ENCODE data around the gene MYO18B.
A peak's percentile ranks its signal among the peaks of the same experiment; 100 is the strongest.

Gene MYO18B

GRCh38 chr22:25728071-25728470 lies 13.9 kb upstream of the MYO18B start:
- no peak overlapping the region for H3K4me3 Mint-ChIP-seq
- no peaks in the 10 kb centered on the region for H3K4me1 Mint-ChIP-seq (ENCODE audit: low read depth)
- no peaks in the 10 kb centered on the region for H3K36me3 Mint-ChIP-seq
- H3K27me3 Mint-ChIP-seq = no peaks in the 10 kb centered on the region
- H3K27ac Mint-ChIP-seq = no peak overlapping the region
- no peaks in the 10 kb centered on the region for H3K9me3 Mint-ChIP-seq (ENCODE audit: low read depth)

DNA sequence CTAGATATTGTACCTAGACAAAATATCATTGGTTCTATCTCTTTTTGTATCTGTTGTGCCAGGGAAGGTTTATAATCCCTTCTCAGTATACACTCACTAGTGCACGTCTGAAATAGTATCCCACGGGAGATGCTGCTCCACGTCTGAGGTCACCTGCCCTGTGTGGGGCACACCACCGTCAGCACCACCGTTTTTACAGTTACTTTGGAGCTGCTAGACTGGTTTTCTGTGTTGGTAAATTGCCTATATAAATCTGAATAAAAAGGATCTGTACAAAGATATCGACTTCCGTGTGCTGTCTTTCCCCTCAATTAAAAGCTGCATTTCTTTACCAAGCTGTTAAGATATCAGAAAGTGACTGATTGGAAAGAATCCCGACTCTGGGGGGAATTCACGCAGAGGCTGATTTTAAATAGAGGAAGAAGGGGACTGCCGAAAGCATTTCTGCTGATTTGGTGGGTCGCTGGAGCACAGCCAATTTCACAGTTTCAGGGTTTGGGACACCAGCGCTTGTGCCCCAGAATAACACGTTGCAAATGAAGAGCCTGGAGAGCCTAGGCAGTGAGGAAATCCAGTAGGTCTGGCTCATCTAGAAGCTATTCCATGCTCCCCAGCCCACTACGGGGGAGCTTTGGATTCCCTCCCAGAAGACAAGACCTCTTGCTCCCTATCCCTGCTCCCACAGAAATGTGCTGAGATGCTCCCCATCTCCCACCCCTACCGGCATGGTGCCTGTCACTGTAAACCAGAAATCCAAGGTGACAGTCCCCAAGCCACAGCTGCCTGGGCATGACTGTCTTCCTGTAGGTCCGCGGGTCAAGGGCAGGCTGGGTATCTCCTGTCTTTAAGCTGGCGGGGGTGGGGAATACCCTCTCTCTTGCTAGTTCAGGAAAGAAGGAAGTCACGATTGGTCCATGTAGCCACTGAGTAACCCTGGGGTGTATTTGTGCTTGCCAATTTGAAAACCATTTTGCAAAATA lies 12.7 kb upstream of the MYO18B start:
- Mint-ChIP-seq H3K4me1 (ENCODE audit: low read depth) (peaks cover 3% of the 10 kb centered on the region), H3K4me3 (no peak overlapping the region), H3K9me3 (ENCODE audit: low read depth) (no peaks in the 10 kb centered on the region), H3K27me3 (no peaks in the 10 kb centered on the region), H3K27ac (no peak overlapping the region), H3K36me3 (no peaks in the 10 kb centered on the region)

GRCh38 chr22:25735650-25736049 lies 6.3 kb upstream of the MYO18B start:
- H3K27ac Mint-ChIP-seq = no peak overlapping the region
- no peaks in the 10 kb centered on the region for H3K36me3 Mint-ChIP-seq
- H3K4me3 Mint-ChIP-seq = no peak overlapping the region
- H3K9me3 Mint-ChIP-seq (ENCODE audit: low read depth) = no peaks in the 10 kb centered on the region
- no peaks in the 10 kb centered on the region for H3K27me3 Mint-ChIP-seq
- H3K4me1 Mint-ChIP-seq (ENCODE audit: low read depth) = peaks cover 28% of the 10 kb centered on the region

DNA sequence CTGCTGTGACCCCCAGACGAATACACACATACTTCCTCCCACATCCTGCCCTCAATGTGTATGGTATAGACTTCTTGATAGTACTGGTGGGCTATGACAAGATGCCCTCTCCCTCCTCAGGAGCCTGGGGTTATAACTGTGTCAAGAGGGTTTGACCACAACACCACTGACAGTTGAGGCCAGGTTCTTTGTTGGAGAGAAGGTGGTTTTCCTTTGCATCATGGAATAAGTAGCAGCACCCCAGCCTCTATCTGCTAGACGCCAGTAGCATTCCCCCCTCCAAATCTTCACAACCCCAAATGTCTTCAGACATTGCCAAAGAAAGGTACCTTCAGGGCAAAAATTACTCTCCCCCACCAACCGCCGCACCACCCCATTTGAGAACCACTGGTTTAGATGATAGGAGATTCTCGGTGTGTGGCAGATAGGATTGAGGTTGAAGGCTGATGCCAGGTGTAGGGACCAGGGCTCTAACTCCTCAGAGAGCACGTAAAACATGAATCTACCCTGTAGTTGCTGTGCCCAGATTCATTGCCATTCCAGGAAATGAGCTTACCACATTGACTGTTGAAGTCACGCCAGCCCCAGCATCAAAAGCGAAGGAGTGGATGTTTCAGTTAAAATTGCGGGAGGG lies 5.5 kb upstream of the MYO18B start:
- Mint-ChIP-seq H3K4me1 (ENCODE audit: low read depth) (peaks cover 28% of the 10 kb centered on the region), H3K9me3 (ENCODE audit: low read depth) (no peaks in the 10 kb centered on the region), H3K36me3 (no peaks in the 10 kb centered on the region), H3K4me3 (peak overlapping the region; percentile 73), H3K27ac (peak overlapping the region; percentile 86), H3K27me3 (no peaks in the 10 kb centered on the region)

DNA sequence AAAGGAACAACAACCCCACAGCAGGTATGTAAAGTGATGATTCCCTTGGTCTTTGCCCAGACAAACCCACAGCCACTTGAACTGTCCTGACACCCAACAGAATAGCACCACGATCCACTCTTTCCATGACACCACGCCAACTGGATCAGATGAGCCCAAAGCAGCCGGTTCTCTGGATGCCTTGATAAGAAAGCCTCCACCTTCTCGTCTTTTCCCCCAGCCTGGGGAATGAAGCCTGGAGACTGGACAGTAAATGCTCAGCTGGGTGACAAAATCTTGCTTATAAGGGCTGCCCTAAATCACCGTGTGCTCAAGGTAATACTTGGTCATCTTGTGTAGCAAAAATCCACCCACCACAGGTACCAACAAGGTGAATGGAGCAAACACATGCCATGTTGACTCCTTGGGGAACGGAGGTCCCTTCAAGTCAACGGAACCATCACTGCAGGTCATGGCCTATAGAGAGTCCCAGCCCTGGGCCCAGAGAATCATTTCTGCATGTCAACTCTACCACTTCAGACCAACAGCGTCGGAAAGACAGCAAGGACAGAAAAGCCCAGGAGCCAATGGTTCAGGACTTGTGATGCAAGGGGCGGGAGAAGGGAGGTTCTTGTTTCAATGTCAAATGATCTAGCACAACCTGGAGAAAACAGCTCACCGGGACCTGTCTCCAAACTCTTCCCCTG lies 2.2 kb upstream of the MYO18B start:
- Mint-ChIP-seq H3K27ac (peak overlapping the region; percentile 34), H3K27me3 (no peaks in the 10 kb centered on the region), H3K9me3 (ENCODE audit: low read depth) (no peaks in the 10 kb centered on the region), H3K4me1 (ENCODE audit: low read depth) (peaks cover 23% of the 10 kb centered on the region), H3K36me3 (no peaks in the 10 kb centered on the region), H3K4me3 (no peak overlapping the region)

- Mint-ChIP-seq H3K4me1 (ENCODE audit: low read depth) (peaks cover 12% of the 10 kb centered on the region), H3K27ac (no peak overlapping the region), H3K27me3 (no peaks in the 10 kb centered on the region), H3K4me3 (no peak overlapping the region), H3K9me3 (ENCODE audit: low read depth) (no peaks in the 10 kb centered on the region), H3K36me3 (no peaks in the 10 kb centered on the region)
Observed at GRCh38 chr22:25742918-25743708, 1.1 kb downstream of the MYO18B start.

DNA sequence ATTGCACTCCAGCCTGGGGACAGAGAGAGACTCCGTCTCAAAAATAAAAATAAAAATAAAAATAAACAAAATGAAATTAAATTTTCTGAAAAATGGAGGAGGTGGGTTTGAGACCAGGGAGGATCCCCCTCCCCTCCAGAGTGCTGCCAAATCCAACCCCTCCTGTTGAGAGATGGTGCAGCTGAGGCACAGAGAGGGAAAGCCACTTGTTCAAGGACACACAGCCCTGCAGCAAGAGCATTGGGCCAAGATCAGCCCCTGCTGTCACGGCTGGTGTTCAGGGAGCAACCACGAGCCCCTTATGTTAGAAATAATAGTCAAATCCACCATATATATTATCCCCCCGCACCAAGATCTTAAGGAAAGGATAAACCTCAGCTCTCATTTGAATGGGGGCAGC lies 2.7 kb downstream of the MYO18B start:
- Mint-ChIP-seq H3K4me3 (no peak overlapping the region), H3K4me1 (ENCODE audit: low read depth) (peaks cover 13% of the 10 kb centered on the region), H3K27me3 (no peaks in the 10 kb centered on the region), H3K9me3 (ENCODE audit: low read depth) (no peaks in the 10 kb centered on the region), H3K36me3 (no peaks in the 10 kb centered on the region), H3K27ac (no peak overlapping the region)

DNA sequence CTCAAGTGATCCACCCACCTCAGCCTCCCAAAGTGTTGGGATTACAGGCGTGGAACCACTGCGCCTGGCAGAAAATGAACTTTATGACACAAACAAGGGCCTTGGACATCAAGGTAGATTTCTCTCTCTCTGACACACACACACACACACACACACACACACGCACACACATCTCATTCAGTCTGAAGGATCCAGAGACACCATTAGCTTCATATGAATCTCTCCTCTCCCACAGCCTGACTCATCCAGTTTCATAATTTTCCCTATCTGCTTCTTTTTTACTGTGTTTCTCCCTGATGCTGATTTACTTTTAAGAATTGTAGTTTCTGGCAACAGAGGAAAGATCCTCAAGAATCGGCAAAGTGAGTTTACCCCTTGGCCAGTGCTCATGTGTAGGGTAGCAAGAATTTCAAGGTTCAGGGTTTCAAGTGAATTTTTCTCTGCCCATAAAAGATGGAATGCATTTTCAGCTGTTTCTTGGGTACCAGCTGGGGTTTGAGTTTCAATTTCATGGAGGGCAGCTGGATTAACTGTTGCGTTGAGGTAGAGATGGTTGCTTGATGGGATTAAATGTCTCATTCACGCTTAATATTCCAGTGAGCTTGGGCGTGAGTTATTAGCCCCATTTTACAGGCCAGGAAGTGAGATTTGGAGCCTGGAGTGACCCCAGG lies 3.5 kb downstream of the MYO18B start:
- H3K4me3 Mint-ChIP-seq = no peak overlapping the region
- H3K9me3 Mint-ChIP-seq (ENCODE audit: low read depth) = no peaks in the 10 kb centered on the region
- no peaks in the 10 kb centered on the region for H3K27me3 Mint-ChIP-seq
- peak overlapping the region; percentile 55 for H3K27ac Mint-ChIP-seq
- H3K36me3 Mint-ChIP-seq = no peaks in the 10 kb centered on the region
- H3K4me1 Mint-ChIP-seq (ENCODE audit: low read depth) = peaks cover 14% of the 10 kb centered on the region

- H3K4me3 Mint-ChIP-seq = no peak overlapping the region
- H3K27me3 Mint-ChIP-seq = no peaks in the 10 kb centered on the region
- peaks cover 14% of the 10 kb centered on the region for H3K4me1 Mint-ChIP-seq (ENCODE audit: low read depth)
- no peaks in the 10 kb centered on the region for H3K9me3 Mint-ChIP-seq (ENCODE audit: low read depth)
- no peaks in the 10 kb centered on the region for H3K36me3 Mint-ChIP-seq
- H3K27ac Mint-ChIP-seq = peak overlapping the region; percentile 72
Observed at GRCh38 chr22:25746012-25746373, 4.0 kb downstream of the MYO18B start.

GRCh38 chr22:25747245-25747944 lies 5.4 kb downstream of the MYO18B start:
- Mint-ChIP-seq H3K9me3 (ENCODE audit: low read depth) (no peaks in the 10 kb centered on the region), H3K4me1 (ENCODE audit: low read depth) (peaks cover 14% of the 10 kb centered on the region), H3K36me3 (no peaks in the 10 kb centered on the region), H3K4me3 (no peak overlapping the region), H3K27ac (peak overlapping the region; percentile 68), H3K27me3 (no peaks in the 10 kb centered on the region)

- Mint-ChIP-seq H3K27me3 (no peaks in the 10 kb centered on the region), H3K9me3 (ENCODE audit: low read depth) (no peaks in the 10 kb centered on the region), H3K4me3 (no peak overlapping the region), H3K4me1 (ENCODE audit: low read depth) (peaks cover 14% of the 10 kb centered on the region), H3K36me3 (no peaks in the 10 kb centered on the region), H3K27ac (no peak overlapping the region)
Observed at GRCh38 chr22:25748140-25748539, 6.2 kb downstream of the MYO18B start.

- Mint-ChIP-seq H3K4me3 (no peak overlapping the region), H3K9me3 (ENCODE audit: low read depth) (no peaks in the 10 kb centered on the region), H3K27ac (peak overlapping the region; percentile 24), H3K36me3 (no peaks in the 10 kb centered on the region), H3K27me3 (no peaks in the 10 kb centered on the region), H3K4me1 (ENCODE audit: low read depth) (peaks cover 14% of the 10 kb centered on the region)
Observed at GRCh38 chr22:25748704-25749103, 6.7 kb downstream of the MYO18B start.

- H3K36me3 Mint-ChIP-seq = no peaks in the 10 kb centered on the region
- H3K9me3 Mint-ChIP-seq (ENCODE audit: low read depth) = no peaks in the 10 kb centered on the region
- H3K4me1 Mint-ChIP-seq (ENCODE audit: low read depth) = peaks cover 14% of the 10 kb centered on the region
- no peak overlapping the region for H3K4me3 Mint-ChIP-seq
- H3K27ac Mint-ChIP-seq = peak overlapping the region; percentile 91
- no peaks in the 10 kb centered on the region for H3K27me3 Mint-ChIP-seq
Observed at GRCh38 chr22:25749420-25750169, 7.6 kb downstream of the MYO18B start.

All from activated naive CD8-positive, alpha-beta T cell (primary cell).